Vagina (tissue), 2 donors: ENCODE data around the gene S100Z.
"Not testable (repeated sequence)": the region's sequence is repeated elsewhere in the genome, so short reads cannot be mapped to it uniquely, and the experiment has no call there.

Source experiments
- POLR2AphosphoS5 ChIP-seq, 2 donors: sonication (generic); formaldehyde crosslinking; IDR thresholded peaks; one replicate each; pipeline ENCODE4 v1.9.0; 2017; ENCODE audit warnings: antibody characterized with exemption in 2 of 2, mild to moderate bottlenecking in 2 of 2, low read depth in 1 of 2; ENCODE audit not compliant: insufficient read depth in 1 of 2
- TF ChIP-seq, protein P1 (sequence below), 3 experiments: fragments of 450-650 bp in 2 of 3; fragments of 200-600 bp in 1 of 3; sonication (generic) in 1 of 3; IDR thresholded peaks; one replicate each; pipeline ENCODE4 v1.5.1; 2017 to 2019; ENCODE audit warnings: antibody characterized with exemption in 3 of 3, mild to moderate bottlenecking in 2 of 3, moderate library complexity in 2 of 3

DNA sequence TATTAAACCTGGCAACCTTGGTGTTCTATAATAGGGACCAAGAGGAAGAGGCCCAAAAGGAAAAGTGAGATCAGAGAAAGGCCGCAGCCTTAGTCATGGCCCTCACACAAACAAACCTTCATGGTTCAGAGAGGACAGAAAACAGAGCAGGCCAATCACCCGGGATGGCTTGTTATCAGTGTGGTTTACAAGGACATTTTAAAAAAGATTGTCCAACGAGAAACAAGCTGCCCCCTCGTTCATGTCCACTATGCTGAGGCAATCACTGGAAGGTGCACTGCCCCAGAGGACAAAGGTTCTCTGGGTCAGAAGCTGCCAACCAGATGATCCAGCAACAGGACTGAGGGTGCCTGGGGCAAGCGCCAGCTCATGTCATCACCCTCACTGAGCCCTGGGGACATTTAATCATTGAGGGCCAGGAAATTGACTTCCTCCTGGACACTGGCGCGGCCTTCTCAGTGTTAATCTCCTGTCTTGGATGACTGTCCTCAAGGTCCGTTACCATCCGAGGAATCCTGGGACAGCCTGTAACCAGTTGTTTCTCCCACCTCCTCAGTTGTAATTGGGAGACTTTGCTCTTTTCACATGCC is 60.6 kb downstream of the S100Z start:
- not testable (repeated sequence) for TF ChIP-seq POLR2AphosphoS5 (IDR thresholded peaks at IDR 0.05; ENCODE audit: insufficient read depth in 1 of 2, low read depth in 1 of 2)
- TF ChIP-seq, protein P1, sequence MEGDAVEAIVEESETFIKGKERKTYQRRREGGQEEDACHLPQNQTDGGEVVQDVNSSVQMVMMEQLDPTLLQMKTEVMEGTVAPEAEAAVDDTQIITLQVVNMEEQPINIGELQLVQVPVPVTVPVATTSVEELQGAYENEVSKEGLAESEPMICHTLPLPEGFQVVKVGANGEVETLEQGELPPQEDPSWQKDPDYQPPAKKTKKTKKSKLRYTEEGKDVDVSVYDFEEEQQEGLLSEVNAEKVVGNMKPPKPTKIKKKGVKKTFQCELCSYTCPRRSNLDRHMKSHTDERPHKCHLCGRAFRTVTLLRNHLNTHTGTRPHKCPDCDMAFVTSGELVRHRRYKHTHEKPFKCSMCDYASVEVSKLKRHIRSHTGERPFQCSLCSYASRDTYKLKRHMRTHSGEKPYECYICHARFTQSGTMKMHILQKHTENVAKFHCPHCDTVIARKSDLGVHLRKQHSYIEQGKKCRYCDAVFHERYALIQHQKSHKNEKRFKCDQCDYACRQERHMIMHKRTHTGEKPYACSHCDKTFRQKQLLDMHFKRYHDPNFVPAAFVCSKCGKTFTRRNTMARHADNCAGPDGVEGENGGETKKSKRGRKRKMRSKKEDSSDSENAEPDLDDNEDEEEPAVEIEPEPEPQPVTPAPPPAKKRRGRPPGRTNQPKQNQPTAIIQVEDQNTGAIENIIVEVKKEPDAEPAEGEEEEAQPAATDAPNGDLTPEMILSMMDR (IDR thresholded peaks at IDR 0.05) = not testable (repeated sequence)
